ENCODE results near the gene GOLGA8O.
"Not testable (repeated sequence)": the region's sequence is repeated elsewhere in the genome, so short reads cannot be mapped to it uniquely, and the experiment has no call there.

GOLGA8O gene

GRCh38 chr15:32455534-32455933, at the start of gene GOLGA8O:
Gene GOLGA8O (minus strand): TSS chr15:32455634. CDS start chr15:32455536, 98 bp downstream.
- in situ Hi-C loops (cut with MboI; ENCODE audit: low sequenced_read_pairs): not testable (repeated sequence)

GRCh38 chr15:32504152-32504811, 48.8 kb upstream of the GOLGA8O start:
- in situ Hi-C loops (cut with MboI; ENCODE audit: low sequenced_read_pairs): not testable (repeated sequence)

- in situ Hi-C loops (cut with MboI; ENCODE audit: low sequenced_read_pairs): not testable (repeated sequence)
Observed at GRCh38 chr15:32502946-32503345, 47.5 kb upstream of the GOLGA8O start.

GRCh38 chr15:32492768-32493167, 37.3 kb upstream of the GOLGA8O start:
- in situ Hi-C loops (cut with MboI; ENCODE audit: low sequenced_read_pairs): not testable (repeated sequence)

- in situ Hi-C loops (cut with MboI; ENCODE audit: low sequenced_read_pairs): not testable (repeated sequence)
Observed at GRCh38 chr15:32486474-32486873, 31.0 kb upstream of the GOLGA8O start.

GRCh38 chr15:32483377-32483776, 27.9 kb upstream of the GOLGA8O start:
- in situ Hi-C loops (cut with MboI; ENCODE audit: low sequenced_read_pairs): not testable (repeated sequence)

GRCh38 chr15:32481683-32482082, 26.2 kb upstream of the GOLGA8O start:
- in situ Hi-C loops (cut with MboI; ENCODE audit: low sequenced_read_pairs): not testable (repeated sequence)

- in situ Hi-C loops (cut with MboI; ENCODE audit: low sequenced_read_pairs): not testable (repeated sequence)
Observed at GRCh38 chr15:32468076-32468475, 12.6 kb upstream of the GOLGA8O start.

- in situ Hi-C loops (cut with MboI; ENCODE audit: low sequenced_read_pairs): not testable (repeated sequence)
Observed at GRCh38 chr15:32440445-32440977, 14.9 kb downstream of the GOLGA8O start.

- in situ Hi-C loops (cut with MboI; ENCODE audit: low sequenced_read_pairs): not testable (repeated sequence)
Observed at GRCh38 chr15:32434102-32434963, 21.1 kb downstream of the GOLGA8O start.

GRCh38 chr15:32427635-32428034, 27.8 kb downstream of the GOLGA8O start:
- in situ Hi-C loops (cut with MboI; ENCODE audit: low sequenced_read_pairs): not testable (repeated sequence)

GRCh38 chr15:32426511-32426910, 28.9 kb downstream of the GOLGA8O start:
- in situ Hi-C loops (cut with MboI; ENCODE audit: low sequenced_read_pairs): not testable (repeated sequence)

- in situ Hi-C loops (cut with MboI; ENCODE audit: low sequenced_read_pairs): not testable (repeated sequence)
Observed at GRCh38 chr15:32407903-32408302, 47.5 kb downstream of the GOLGA8O start.

GRCh38 chr15:32403192-32403591, 52.2 kb downstream of the GOLGA8O start, which contains the start of gene GOLGA8K:
Gene GOLGA8K (minus strand): TSS chr15:32403292. CDS start chr15:32403194, 98 bp downstream.
- in situ Hi-C loops (cut with MboI; ENCODE audit: low sequenced_read_pairs): not testable (repeated sequence)

- in situ Hi-C loops (cut with MboI; ENCODE audit: low sequenced_read_pairs): not testable (repeated sequence)
Observed at GRCh38 chr15:32396522-32396921, 58.9 kb downstream of the GOLGA8O start.

Measured in HL-60/S4 (cell line).